Ishikawa (cell line): ENCODE data around the gene CYFIP2.

ENCODE experiments used
- CREB1 ChIP-seq: IDR thresholded peaks from 2 replicates; pipeline ENCODE4 v1.6.1; 2012; ENCODE audit warnings: low read depth
- EGR1 ChIP-seq: IDR thresholded peaks from 2 replicates; pipeline ENCODE4 v1.6.1; 2012
- FOXM1 ChIP-seq: IDR thresholded peaks from 2 replicates; pipeline ENCODE4 v1.6.1; 2012; ENCODE audit warnings: low read depth, borderline replicate concordance
- RAD21 ChIP-seq: IDR thresholded peaks from 2 replicates; pipeline ENCODE4 v1.6.1; 2012; ENCODE audit warnings: low read depth
- TAF1 ChIP-seq: IDR thresholded peaks from 2 replicates; pipeline ENCODE4 v1.6.1; 2012; ENCODE audit warnings: low read depth, mild to moderate bottlenecking
- TF ChIP-seq, protein P1 (sequence below): IDR thresholded peaks from 2 replicates; pipeline ENCODE4 v1.6.1; 2012
- TF ChIP-seq, protein P2 (sequence below): IDR thresholded peaks from 2 replicates; pipeline ENCODE4 v1.6.1; 2012; ENCODE audit warnings: low read depth, mild to moderate bottlenecking

DNA sequence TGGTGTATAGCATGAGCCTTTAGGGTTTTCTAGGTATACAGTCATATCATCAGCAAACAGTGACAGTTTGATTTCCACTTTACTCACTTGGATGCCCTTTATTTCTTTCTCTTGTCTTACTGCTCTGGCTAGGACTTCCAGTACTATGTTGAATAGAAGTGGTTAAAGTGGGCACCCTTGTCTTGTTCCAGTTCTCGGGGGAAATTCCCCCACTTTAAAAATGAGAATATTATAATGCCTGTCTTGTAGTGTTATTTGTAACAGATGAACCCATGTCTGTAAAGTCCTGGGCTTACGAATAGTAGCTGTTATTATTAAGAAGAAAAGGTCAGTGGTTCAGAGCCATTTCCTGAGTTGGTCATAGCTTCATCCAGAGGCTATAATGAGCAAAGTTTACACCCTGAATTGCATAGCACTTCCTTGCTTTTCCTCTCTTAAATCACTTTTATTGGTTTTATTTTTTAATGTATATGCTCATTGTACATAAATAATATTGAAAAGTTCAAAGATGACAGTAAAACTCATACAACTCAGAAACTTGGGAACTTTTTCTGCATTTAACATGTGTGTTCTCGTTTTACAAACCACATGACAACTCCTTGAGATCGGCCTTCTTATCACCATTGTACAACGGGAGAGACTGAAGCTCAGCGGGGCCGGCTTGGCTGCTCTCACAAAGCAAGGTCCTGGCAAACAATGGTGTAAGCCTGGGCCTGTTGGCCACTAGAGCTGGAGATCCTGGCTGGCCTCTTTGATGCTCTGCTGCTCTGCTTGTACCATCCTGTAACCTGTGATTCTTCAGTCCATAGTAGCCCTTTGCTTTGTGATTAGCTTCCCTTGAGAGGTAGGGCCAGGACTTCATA lies 85.2 kb downstream of the CYFIP2 start:
- TF ChIP-seq, protein P1, sequence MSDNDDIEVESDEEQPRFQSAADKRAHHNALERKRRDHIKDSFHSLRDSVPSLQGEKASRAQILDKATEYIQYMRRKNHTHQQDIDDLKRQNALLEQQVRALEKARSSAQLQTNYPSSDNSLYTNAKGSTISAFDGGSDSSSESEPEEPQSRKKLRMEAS = no peak
- TF ChIP-seq FOXM1 (no peak), EGR1 (no peak), RAD21 (no peak), CREB1 (no peak), TAF1 (no peak)
- TF ChIP-seq, protein P2, sequence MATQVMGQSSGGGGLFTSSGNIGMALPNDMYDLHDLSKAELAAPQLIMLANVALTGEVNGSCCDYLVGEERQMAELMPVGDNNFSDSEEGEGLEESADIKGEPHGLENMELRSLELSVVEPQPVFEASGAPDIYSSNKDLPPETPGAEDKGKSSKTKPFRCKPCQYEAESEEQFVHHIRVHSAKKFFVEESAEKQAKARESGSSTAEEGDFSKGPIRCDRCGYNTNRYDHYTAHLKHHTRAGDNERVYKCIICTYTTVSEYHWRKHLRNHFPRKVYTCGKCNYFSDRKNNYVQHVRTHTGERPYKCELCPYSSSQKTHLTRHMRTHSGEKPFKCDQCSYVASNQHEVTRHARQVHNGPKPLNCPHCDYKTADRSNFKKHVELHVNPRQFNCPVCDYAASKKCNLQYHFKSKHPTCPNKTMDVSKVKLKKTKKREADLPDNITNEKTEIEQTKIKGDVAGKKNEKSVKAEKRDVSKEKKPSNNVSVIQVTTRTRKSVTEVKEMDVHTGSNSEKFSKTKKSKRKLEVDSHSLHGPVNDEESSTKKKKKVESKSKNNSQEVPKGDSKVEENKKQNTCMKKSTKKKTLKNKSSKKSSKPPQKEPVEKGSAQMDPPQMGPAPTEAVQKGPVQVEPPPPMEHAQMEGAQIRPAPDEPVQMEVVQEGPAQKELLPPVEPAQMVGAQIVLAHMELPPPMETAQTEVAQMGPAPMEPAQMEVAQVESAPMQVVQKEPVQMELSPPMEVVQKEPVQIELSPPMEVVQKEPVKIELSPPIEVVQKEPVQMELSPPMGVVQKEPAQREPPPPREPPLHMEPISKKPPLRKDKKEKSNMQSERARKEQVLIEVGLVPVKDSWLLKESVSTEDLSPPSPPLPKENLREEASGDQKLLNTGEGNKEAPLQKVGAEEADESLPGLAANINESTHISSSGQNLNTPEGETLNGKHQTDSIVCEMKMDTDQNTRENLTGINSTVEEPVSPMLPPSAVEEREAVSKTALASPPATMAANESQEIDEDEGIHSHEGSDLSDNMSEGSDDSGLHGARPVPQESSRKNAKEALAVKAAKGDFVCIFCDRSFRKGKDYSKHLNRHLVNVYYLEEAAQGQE = no peak
